ENCODE results near the gene SHC2.
"Not testable (repeated sequence)": the region's sequence is repeated elsewhere in the genome, so short reads cannot be mapped to it uniquely, and the experiment has no call there.

Gene SHC2

DNA sequence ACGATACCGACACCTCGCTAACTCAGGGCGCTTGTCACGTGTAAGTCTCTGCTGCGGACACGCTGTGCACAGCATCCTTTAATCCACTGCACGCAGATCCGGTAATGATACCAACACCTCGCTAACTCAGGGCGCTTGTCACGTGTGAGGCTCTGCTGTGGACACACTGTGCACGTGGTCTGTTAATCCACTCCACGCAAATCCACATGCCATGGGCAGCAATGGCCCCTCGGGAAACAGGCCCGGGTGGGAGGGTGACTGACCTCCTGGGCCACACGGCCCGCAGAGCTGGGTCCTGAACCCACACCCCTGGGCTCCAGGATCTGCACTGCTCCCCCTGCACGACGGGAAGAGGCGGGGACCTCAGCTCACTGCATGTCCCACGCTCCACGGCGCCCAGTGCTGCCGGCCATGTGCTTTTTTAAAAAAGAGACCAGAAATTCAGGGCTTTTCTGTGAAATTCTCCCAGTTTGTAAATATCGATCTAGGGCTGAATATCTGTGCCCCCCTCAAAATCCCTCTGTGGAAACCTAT lies 16.1 kb downstream of the SHC2 start:
- no peak for DNase-seq

DNA sequence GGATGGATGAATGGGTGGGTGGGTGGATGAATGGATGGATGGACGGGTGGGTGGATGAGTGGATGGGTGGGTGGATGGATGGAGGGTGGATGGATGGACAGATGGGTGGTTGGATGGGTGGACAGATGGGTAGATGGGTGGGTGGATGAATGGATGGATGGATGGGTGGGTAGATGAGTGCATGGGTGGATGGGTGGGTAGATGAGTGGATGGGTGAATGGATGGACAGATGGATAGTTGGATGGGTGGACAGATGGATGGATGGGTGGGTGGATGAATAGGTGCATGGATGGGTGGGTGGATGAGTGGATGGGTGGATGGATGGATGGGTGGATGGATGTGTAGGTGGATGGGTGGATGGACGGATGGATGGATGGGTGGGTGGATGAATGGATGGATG lies 17.8 kb downstream of the SHC2 start:
- DNase-seq, result no peak

GRCh38 chr19:442085-442484 lies 18.7 kb downstream of the SHC2 start:
- no peak for DNase-seq

- DNase-seq, result no peak
Observed at GRCh38 chr19:441213-441836, 19.5 kb downstream of the SHC2 start.

GRCh38 chr19:440391-441212 lies 20.2 kb downstream of the SHC2 start:
- DNase-seq, result no peak

- DNase-seq, result no peak
Observed at GRCh38 chr19:439167-439900, 21.5 kb downstream of the SHC2 start.

GRCh38 chr19:438416-438958 lies 22.3 kb downstream of the SHC2 start:
- DNase-seq, result no peak

- no peak for DNase-seq
Observed at GRCh38 chr19:437041-437440, 23.8 kb downstream of the SHC2 start.

DNA sequence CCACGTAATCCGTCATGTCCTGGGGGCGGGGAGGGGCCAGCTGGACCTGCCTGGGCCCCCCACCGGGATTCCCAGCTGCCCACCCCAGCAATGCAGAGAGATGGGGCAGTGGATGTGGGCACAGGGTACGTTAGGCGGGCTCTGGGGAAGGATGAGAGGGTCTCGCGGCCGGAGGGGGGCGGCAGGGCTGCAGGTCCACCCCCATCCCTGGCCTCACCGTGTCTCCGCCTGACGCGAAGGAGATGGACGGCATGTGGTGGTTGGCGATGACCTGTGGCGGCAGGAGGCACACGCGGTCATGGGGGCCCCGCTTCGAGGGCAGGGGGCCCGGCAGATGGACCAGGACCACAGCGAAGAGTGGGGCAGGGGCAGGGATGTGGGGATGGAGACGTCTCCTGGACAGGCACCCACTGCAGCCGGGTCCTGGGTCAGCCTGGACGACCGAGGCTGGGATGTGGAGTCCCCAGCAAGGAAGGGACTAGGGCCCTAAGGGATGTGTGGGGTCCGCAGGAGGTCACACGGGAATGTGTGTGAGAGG lies 24.4 kb downstream of the SHC2 start:
- no peak for DNase-seq

DNA sequence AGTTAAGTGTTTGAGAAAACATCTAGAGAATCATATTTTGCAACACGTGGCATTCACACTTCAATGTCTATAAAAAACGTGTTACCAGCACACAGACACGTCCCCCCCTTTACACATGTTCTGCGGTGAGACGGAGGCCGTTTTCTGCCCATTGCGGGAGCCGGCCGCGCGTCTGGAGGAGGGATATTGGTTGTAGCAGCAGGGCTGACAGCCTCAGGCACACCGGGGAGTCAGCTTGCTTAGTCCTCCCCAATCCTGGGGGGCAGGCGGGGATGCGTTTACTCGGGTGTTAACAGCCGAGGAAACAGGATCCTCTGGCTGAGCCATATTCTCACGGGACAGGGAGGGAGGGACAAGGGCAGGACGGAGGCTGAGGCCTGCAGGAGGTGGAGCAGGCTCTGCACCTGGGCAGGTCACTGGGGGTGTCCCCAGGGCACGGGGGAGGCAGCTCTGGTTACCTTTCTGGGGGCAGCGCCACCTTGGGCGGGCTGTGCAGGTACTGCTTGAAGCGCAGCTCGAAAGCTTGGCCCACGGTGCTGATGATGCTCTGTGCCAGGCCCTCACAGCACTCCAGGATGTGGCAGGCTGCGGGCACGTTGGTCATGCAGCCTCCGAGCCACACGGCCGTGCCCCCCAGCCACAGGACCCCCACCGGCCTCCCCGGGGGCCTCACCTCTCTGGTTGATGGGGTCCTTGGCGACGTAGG lies 25.0 kb downstream of the SHC2 start:
- DNase-seq, result no peak

DNA sequence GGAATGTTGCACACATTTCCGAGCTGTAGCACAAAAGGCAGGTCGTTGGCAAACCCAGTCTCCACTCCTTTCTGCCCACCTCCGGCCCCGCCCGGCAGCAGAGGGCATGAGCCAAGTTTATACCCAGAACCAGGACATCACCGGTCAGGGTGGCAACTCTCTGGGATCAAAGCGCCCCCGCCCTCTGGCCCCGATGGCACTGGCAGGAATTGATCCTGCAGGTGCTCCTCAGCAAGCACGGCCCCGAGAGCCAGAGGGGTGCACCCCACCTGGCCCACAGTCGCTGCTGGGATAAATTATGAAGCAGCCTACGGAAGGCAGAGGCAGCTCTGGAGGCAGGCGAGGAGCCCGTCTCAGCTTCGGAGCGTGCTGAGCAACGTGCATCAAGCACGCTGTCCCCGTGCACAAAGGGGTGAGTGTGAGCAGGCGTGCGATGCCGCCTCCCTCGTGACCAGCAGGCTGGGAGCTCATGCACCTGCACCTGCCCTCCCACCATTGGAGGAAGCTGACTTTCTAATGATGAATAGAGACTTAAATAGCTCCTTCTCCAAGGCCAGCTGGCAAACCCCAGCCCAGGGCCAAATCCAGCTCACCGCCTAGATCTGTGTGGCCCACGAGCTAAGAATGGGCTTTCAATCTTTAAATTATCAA lies 25.7 kb downstream of the SHC2 start:
- DNase-seq, result no peak

DNA sequence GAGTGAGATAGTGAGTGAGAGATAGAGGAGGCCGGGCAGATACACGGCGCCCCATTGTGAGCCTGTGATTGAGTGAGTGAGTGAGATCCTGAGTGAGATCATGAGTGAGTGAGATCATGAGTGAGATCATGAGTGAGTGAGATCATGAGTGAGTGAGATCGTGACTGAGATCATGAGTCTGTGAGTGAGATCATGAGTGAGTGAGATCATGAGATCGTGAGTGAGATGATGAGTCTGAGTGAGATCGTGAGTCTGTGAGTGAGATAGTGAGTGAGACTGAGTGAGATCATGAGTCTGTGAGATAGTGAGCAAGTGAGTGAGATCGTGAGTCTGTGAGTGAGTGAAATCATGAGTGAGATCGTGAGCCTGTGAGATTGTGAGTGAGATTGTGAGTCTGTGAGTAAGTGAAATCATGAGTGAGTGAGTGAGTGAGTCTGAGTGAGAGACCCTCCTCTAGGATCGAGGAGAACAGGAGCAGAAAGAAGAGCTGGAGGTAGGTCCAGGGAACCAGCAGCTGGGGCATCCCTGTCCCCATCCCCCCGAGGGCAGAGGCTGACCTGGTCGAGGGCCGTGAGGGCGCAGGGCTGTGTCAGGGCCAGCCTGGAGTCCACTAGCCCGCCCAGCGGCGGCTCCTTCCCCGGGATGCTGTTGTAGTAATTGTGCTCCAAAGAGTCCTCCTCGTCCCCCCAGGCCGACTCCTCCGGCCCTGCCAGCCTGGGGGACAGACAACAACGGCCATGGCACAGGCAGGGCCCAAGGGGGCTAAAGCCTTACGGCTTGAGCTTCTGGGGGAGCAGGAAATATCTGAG lies 26.5 kb downstream of the SHC2 start:
- DNase-seq, result no peak

DNA sequence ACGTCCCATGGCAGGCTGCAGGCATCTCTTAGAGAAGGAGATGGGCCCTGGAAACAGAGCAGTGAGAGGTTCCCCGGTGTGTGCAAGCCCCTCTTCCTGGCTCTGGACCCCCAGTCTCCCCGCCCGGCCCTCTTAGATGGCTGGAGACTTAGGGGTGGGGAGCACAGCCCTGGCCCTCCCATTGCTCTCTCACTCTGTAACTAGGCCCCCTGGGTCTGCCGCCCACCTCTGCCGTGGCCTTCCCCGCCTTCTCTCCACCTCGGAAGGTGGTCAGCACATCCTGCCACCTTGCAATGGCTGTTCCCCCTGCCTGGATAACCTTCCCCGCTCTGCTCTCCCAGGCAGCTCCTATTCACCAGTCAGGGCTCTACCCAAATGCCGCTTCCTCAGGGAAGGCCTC lies 30.1 kb downstream of the SHC2 start:
- no peak for DNase-seq

- no peak for DNase-seq
Observed at GRCh38 chr19:428149-428548, 32.7 kb downstream of the SHC2 start.

DNA sequence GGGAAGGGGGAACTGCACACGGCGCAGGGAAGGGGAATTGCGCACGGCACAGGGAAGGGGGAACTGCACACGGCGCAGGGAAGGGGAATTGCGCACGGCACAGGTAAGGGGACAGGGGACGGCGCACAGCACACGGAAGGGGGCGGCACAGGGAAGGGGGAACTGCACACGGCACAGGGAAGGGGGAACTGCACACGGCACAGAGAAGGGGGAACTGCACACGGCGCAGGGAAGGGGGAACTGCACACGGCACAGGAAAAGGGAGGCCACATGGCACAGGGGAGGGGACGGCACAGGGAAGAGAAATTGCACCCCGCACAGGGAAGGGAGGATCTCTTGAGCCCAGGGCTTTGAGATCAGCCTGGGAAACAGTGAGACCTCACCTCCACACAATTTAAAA lies 33.2 kb downstream of the SHC2 start:
- DNase-seq, result not testable (repeated sequence)

- DNase-seq, result no peak
Observed at GRCh38 chr19:426725-427445, 33.9 kb downstream of the SHC2 start.

DNA sequence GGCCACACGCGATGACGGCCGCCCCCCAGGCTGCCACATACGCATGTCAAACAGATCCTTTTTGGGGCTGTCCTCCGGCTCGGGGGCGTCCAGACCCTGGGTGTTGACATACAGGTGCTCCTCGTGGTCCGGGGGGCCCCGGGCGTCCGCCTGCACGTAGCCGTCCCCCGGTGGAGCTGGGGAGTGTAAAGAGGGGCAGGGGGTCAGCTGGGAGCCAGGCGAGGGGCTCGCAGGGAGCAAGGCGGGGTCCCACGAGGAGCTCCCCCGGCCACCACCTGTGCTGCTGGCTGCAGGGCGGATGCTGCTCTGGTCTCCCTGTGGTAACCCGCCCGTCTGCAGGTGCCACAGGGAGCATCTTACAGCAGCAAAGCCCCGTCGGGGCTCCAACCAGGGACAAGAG lies 35.8 kb downstream of the SHC2 start:
- no peak for DNase-seq

GRCh38 chr19:424546-424945 lies 36.3 kb downstream of the SHC2 start:
- DNase-seq, result no peak

GRCh38 chr19:423691-424466 lies 37.0 kb downstream of the SHC2 start:
- DNase-seq, result no peak

DNA sequence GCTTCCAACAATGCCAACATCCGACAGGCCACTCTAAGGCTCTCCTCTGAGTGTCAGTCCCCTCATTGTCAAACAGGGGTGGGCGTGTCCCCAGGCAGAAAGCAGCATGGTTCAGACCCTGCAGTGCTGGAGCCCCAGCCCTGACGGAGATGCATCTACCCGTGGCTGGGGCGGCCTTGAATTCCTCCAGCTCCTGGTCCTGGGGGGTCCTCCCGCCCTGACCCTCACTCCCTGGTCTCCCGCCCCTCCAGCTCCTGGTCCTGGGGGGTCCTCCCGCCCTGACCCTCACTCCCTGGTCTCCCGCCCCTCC lies 38.0 kb downstream of the SHC2 start:
- not testable (repeated sequence) for DNase-seq

All from amniotic stem cell (primary cell).